GM13976 (cell line): ENCODE measurements around the gene PWWP2B.

ENCODE experiments used
- DNase-seq: peaks from one replicate; pipeline ENCODE4 v3.0.0; 2012; ENCODE audit warnings: low spot score
- in situ Hi-C: fragments of 300-500 bp; cut with MboI; formaldehyde crosslinking; loops from one replicate; pipeline ENCODE4 v1.12.0; 2022; ENCODE audit warnings: low sequenced_read_pairs, mixed read lengths, inconsistent platforms; ENCODE audit not compliant: unreplicated experiment
- TF ChIP-seq, protein P1 (sequence below): IDR thresholded peaks from 2 replicates; pipeline ENCODE4 v1.5.1; 2012; ENCODE audit warnings: borderline replicate concordance, mild to moderate bottlenecking; ENCODE audit not compliant: insufficient read depth; ENCODE audit errors: extremely low read depth, missing control alignments, control extremely low read depth

Gene PWWP2B

DNA sequence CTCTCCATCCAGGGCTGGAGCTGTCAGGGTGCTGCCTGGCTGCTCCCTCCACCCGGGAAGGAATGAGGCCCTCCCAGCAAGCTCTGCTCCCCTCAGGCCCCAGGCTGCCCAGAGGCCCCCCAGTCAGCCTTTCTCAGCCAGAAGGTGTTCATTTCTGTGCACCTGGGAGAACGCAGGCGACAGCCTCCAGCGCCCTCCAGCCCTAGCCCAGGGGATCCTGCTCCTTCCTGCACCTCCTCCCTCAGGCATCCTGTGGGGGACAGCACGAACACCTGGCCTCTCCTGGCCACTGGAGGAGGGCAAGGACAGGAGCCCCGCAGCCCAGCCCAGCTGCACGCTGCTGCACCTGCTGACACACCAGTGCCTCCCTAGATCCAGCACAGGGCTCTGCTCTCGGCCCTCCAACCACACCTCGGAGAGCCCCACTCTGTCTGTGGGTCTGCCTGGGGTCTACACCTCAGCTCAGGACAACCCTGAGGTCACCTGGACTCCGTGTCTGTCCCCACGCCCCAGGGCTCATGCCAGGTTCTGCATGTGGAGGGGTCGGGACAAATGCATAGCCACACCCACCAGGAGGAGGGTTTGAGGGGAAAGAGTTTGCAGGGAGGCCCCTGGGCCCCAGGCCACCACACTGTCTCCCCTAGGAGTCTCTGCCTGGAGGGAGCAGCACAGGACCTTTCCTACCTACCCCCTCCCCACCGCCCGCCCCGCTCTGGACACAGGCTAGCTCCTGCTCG lies 7.4 kb upstream of the PWWP2B start:
- no peak for DNase-seq
- in situ Hi-C loops = no loop called here
- TF ChIP-seq, protein P1, sequence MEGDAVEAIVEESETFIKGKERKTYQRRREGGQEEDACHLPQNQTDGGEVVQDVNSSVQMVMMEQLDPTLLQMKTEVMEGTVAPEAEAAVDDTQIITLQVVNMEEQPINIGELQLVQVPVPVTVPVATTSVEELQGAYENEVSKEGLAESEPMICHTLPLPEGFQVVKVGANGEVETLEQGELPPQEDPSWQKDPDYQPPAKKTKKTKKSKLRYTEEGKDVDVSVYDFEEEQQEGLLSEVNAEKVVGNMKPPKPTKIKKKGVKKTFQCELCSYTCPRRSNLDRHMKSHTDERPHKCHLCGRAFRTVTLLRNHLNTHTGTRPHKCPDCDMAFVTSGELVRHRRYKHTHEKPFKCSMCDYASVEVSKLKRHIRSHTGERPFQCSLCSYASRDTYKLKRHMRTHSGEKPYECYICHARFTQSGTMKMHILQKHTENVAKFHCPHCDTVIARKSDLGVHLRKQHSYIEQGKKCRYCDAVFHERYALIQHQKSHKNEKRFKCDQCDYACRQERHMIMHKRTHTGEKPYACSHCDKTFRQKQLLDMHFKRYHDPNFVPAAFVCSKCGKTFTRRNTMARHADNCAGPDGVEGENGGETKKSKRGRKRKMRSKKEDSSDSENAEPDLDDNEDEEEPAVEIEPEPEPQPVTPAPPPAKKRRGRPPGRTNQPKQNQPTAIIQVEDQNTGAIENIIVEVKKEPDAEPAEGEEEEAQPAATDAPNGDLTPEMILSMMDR = no peak

- TF ChIP-seq, protein P1 = no peak
- DNase-seq = no peak
Measured at GRCh38 chr10:132390170-132390920, 6.7 kb upstream of the PWWP2B start.

DNA sequence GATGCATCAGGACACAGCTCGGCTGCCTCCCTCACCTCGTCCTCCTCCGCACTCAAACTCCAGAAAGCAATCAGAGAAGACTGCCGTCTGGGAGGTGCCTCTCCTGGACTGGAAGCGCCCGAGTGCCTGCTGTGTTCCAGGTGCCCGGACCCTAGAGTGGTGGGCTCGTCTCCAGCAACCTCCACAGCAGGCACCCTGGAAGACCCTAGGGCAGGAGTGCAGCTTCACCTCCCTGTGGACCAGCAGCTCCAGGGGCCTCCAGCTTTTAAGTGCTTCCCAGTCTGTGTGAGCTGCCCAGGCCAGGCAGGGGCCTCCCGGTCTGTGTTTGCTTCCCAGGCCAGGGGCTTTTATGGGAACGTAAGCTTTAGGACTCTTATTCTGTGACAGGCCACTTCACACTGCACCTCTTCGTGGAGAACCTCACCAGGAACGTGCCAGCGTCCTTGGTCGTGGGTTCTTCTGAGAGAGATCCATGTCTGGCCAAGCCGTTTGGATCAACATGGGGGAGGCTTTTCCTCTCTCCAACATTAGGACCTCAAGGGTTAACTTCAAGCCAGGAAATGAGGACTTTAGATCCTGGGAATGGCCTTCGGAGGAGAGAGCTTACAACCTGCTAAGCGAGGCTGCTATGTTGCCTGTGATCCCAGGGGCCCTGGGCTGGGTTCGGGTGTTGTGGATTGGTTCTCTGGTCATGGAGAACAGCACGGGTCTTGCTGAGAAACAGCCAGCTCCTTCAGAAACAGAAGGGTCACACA lies 5.9 kb upstream of the PWWP2B start:
- DNase-seq = no peak
- in situ Hi-C loops = no loop called here
- TF ChIP-seq, protein P1 = no peak

More at GRCh38 chr10:132390170-132390920, 6.7 kb upstream of the PWWP2B start:
- in situ Hi-C loops = no loop called here

DNA sequence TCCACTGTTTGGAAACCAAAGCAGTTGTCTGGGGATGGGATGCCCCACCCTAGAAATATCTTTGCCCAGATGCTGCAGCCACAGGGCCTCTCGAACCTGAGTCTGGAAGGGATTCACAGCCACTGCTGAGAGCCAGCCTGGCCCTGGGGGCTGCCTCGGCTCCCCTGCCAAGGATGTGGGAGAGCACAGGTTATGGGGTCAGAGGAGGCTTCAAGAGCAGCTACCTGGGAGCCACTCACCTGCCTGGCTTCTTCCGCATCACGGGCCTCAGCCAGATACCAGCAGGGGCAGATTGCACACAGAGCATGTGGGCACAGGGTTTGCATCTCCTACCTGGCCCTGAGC lies 5.4 kb upstream of the PWWP2B start:
- TF ChIP-seq, protein P1 = no peak
- no peak for DNase-seq
- in situ Hi-C loops = no loop called here

DNA sequence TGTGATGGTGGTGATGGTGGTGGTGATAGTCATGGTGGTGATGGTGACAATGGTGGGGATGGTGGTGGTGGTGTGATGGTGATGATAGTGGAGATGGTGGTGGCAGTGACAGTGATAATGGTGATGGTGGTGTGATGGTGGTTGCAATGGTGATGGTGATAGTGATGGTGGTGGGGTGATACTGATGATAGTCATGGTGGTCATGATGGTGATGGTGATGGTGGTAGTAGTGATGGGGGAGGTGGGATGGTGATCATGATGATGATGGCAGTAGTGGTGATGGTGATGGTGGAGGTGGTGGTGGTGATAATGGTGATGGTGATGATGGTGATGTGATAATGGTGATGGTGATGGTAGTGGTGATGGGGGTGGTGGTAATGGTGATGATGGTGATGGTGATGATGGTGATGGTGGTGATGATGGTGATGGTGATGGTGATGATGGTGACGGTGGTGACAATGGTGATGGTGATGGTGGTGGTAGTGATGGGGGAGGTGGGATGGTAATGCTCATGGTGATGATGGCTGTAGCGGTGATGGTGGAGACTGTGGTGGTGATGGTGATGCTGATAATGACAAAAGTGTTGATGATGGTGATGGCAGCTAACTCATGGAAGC lies 4.7 kb upstream of the PWWP2B start:
- in situ Hi-C loops = no loop called here
- DNase-seq = no peak
- TF ChIP-seq, protein P1 = no peak

DNA sequence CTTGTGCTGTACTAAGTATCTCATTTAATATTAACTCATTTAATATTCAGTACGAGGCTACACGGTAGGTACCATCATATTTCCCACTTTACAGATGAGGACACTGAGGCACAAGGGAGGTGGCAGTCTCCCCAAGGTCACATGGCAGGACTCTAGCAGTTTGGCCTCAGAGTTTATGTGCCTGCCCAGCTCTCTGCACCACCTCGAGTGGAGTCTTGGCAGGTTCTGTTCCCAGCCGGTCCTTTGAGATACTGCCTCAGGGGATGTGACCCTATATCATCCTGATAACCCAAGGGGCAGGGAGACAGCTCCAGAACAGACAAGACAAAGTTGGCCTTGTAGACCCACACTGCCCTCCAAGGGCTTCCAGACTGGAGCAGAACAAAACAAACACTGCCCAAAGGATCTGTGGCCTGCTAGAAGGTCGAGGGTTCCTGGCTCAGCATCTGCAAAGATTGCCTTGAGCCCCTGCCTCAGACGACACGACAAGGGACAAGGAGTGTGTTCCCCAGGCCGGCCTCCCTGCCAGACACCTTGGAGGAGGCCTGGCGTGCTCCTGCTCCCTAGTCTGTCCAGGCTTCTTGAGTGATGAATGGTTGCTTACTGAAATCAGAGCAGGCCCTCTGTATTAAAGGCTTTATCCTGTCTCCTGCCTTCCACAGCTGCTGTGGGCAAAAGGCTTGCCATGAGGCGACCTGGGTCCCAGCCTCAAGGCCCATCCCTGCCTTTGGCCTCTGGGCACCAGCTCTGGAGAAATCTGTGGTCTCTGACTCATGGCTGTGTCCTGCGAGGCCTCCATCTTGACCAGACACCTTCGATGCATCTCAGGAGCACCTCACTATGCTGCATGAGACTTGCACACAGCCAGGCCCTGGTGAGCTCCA lies 3.9 kb upstream of the PWWP2B start:
- DNase-seq = no peak
- TF ChIP-seq, protein P1 = no peak
- in situ Hi-C loops = no loop called here
